ENCODE data around the gene TST.

The TST gene

DNA sequence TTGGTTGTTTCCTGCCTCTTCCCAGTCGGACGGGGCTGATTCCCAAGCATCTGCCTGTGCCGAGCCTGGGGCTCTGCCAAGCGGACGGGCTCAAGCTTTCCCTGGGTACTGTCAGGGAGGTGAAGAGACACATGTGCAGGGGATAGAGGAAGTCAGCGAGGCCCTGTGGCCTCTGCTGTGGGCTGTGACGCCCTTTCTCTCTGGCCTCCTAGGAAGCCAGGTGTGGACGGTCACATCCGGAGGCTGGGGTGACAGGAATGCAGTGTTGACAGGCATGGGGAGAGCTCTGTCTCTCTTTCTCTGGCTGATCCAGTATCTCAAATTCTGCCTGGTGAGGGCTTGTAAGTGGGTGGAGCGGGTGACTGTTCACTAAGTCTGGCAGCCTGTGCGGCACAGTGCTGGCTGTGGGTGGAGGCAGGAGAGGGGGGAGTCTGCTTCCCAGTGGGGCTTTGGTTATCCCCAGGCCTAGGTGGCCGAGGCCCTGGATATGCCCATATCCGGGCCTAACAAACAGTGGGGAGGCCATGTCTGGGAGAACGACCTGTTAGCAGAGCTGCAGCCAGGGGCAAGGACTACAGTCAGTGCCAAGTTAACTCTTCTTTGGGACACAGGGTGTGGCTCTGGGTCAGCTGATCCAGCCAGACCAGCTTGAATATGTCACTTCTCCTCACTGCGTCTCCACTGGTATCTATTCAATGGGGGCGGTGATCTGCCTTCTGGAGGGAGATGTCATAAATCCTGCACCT is 34.2 kb upstream of the TST start:
- no peak for DNase-seq (ENCODE audit: low read depth)

DNA sequence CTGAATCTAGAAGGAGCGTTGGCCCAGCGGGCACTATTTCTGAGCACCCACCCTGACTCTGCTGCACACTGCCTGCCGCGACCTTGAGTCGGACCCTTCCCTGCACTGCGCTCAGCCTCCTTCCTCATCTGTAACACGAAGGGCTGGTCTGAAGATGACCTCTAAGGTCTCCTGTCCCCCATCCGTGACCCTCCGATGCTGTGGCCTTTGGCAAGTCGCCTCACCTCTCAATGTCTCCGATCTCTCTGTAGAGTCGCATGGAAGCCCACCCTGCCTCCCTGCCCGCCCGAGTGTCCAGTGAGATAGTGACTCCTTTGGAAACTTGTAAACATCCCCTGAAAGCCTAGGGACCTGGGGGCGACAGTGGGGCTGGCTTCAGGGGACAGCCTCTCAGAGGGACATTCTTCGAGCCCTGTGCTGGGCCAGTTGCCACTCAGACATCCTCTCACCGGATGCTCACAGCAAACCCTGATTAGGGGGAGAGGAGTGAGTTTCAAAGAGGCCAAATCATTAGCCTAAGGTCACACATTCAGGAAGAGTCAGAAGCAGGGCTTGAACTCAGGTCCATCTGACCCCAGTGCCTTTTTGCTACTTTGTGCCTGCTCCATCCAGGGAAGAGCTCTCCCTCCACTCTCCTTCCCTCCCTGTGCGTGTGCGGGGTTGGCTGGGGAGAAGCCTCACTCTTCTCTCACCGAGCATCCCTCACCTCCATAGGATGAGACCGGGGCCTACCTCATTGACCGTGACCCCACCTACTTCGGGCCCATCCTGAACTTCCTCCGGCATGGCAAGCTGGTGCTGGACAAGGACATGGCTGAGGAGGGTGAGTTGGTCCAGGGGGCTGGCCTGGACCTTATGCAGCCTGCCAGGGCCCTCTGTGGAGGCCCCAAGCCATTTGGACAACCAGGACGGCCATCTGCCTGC is 33.4 kb upstream of the TST start:
- no peak for DNase-seq (ENCODE audit: low read depth)

GRCh38 chr22:37051391-37052385 is 32.4 kb upstream of the TST start, which contains the start of gene KCTD17:
Gene KCTD17, plus strand, starts transcription at chr22:37051742. Its CDS starts 19 bp downstream, at chr22:37051761.
- DNase-seq (ENCODE audit: low read depth) = peak; percentile 61

GRCh38 chr22:37050913-37051312 is 31.7 kb upstream of the TST start:
- DNase-seq (ENCODE audit: low read depth) = no peak

DNA sequence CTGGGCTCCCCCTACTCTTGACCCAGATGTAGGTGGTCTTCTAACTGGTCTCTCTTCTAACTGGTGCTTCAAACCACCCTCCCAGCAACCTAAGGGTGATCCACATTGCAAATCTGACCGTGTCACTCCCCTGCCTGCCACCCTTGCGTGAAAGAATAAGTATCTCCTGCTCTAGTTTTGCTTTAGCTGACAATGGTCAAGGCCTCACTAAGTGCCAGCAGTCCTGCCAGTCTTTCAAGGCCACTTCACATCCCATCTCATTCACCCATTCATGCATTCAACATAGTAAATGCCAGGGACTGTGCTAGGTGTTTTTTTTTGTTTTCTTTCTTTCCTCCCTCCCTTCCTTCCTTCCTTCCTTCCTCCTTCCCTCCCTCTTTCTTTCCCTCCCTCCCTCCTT is 30.0 kb upstream of the TST start:
- no peak for DNase-seq (ENCODE audit: low read depth)

DNA sequence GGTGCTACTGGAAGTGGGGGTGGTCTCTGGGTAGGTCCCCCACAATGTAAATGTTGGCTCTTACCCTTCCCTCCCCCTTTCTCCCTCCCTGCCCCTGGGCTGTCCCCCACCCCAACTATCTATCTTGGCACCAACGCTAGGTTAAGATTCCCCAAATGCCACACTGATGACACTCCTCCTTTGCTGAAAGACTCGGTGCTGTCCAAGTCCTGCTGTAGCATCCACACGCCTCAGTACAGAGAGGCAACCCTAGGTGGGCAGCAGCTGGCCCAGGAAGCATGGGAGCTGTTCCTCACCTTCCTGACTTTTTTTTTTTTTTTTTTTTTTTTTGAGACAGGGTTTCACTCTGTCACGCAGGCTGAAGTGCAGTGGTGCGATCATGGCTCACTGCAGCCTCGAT is 28.9 kb upstream of the TST start:
- no peak for DNase-seq (ENCODE audit: low read depth)

- no peak for DNase-seq (ENCODE audit: low read depth)
Observed at GRCh38 chr22:37047006-37047405, 27.8 kb upstream of the TST start.

- DNase-seq (ENCODE audit: low read depth) = no peak
Observed at GRCh38 chr22:37046589-37046988, 27.3 kb upstream of the TST start.

GRCh38 chr22:37045958-37046357 is 26.7 kb upstream of the TST start:
- DNase-seq (ENCODE audit: low read depth) = no peak

- no peak for DNase-seq (ENCODE audit: low read depth)
Observed at GRCh38 chr22:37044634-37045625, 25.7 kb upstream of the TST start.

- DNase-seq (ENCODE audit: low read depth) = no peak
Observed at GRCh38 chr22:37043828-37044538, 24.7 kb upstream of the TST start.

DNA sequence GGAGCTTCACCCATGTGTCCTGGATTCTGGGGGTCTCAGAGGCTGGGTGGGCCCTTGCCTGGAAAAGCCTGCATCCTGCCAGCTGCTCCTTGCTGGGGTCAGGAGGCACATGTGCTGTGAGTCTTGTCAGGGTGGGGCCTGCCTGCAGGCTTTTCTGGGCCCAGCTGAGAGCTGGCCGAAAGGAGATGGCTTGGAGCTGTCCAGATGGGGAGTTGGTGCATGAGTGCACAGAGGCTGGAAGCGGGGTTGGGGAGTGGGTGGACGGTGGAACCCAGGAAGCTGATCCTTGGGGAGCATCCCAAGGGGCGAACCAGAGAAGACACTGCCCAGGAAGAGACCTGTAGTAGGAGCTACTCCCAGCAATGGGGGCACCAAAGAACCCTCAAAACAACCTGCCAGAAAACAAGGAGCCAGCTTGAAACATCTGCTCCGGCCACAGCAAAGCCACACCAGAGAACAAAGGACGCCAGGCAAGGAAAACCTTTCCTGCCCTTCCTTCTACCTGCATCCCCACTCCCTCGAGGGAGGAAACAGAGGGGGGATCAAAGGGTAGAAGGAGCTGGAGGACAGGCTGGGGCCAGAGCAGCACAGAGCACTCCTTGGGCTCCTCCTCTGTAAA is 24.1 kb upstream of the TST start:
- no peak for DNase-seq (ENCODE audit: low read depth)

- DNase-seq (ENCODE audit: low read depth) = no peak
Observed at GRCh38 chr22:37039466-37039865, 20.2 kb upstream of the TST start.

- DNase-seq (ENCODE audit: low read depth) = no peak
Observed at GRCh38 chr22:37037669-37038068, 18.4 kb upstream of the TST start.

DNA sequence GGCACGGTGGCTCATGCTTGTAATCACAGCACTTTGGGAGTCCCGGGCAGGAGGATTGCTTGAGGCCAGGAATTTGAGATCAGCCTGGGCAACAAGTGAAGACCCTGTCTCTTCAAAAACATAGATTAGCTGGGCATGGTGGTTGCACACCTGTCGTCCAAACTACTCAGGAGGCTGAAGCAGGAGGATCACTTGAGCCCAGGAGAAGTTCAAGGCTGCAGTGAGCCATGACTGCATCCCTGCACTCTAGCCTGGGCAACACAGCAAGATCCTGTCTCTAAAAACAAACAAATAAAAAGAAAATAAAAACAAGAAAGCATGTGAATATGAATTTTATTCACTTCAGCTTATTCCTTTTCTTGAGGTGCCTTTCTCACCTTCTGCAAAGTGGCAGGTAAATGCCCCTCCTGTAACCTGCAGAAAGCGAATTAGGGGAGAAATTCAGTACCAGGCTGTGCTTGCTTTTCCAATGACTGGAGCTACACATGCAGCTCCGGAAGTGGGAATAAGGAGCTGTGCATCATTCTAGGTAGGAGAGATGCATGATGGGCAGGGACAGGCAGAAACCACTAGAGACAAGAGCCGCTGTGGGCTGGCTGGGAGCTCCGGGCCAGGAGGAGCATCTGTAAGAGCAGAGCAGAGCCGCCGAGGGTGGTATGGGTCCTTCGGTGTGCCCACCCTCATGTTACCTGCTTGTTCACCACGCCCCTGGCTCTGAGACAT is 17.6 kb upstream of the TST start:
- no peak for DNase-seq (ENCODE audit: low read depth)

- DNase-seq (ENCODE audit: low read depth) = no peak
Observed at GRCh38 chr22:37033605-37034430, 14.6 kb upstream of the TST start.

DNA sequence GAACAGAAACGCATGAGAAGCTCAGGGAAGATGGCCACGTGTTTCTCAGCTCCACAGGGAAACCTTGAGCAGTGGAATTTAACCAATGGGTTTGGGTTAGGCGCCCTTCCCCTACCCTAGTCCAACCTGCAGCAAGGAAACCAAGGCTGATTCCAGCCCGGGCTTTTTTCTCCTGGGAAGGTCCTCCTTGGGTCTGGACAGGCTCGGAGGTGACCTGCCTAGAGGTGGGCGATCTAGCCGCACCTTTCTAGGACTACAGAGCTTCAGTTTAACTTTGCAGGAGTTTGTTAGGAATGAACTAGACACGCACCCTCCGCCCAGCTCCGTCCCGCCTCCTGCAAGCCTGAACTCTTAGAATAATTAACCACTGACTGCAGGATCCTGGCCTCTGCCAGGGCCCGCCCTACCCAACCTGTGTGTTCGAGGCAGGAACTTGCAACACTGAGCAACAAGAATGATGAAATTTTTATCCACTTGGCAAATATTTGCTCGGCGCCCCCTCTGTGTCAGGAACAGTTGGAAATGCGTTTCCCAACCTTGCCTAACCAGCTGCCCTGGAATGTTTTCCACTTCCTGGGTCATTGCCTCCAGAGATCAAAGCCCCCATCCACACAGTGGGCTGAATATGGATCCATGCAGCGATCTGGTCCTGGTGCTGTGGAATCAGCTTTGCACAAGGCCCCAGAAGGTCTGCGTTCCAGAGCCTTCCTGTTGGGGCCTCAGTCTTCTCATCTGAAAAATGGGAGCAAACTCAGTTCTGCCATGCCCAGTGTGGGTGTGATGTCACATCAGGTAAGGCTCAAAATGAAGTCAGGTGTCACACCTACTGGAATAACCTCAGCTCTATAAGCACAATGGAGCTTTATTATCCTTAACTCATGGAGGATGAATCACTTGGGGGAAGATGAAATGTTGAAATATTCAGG is 13.6 kb upstream of the TST start:
- DNase-seq (ENCODE audit: low read depth) = no peak
